Large intestine (tissue), 3 donors: Measurements from ENCODE around the gene NKIRAS2. TPM values are rescaled to one million over a fixed set of nuclear protein-coding genes. Genes with fewer than 3 reads are reported as not detected.
"Not testable (repeated sequence)": the region's sequence is repeated elsewhere in the genome, so short reads cannot be mapped to it uniquely, and the experiment has no call there.

Experiments
- DNase-seq, 2 donors: peaks; one replicate each; pipeline versions ENCODE4 v3.0.0 to v3.0.0-alpha.2; 2013
- H3K27ac ChIP-seq: one replicate; pipeline ENCODE4 v1.5.1; 2013; ENCODE audit warnings: low read length
- H3K27me3 ChIP-seq: 2 replicates; pipeline ENCODE4 v1.6.1; 2013; ENCODE audit warnings: low read length; ENCODE audit not compliant: control insufficient read depth, insufficient read depth
- H3K36me3 ChIP-seq: 2 replicates; pipeline ENCODE4 v1.6.1; 2013; ENCODE audit warnings: low read length; ENCODE audit not compliant: control insufficient read depth, insufficient read depth
- H3K4me1 ChIP-seq: one replicate; pipeline ENCODE4 v1.6.1; 2013; ENCODE audit warnings: low read length; ENCODE audit not compliant: control insufficient read depth, insufficient read depth
- H3K4me3 ChIP-seq: one replicate; pipeline ENCODE4 v1.5.1; 2013; ENCODE audit warnings: low read length
- H3K9me3 ChIP-seq: one replicate; pipeline ENCODE4 v1.6.1; 2013; ENCODE audit warnings: mild to moderate bottlenecking, low read depth, low read length, moderate library complexity; ENCODE audit not compliant: control insufficient read depth
- WGBS: methylation state at CpG from one replicate; pipeline ENCODE4 v1.1.5; 2013; ENCODE audit warnings: low lambda C conversion rate; ENCODE audit not compliant: insufficient coverage; 5-methylcytosine and 5-hydroxymethylcytosine counted together
- polyA plus RNA-seq: library from polyadenylated mRNA; unstranded; fragments of 120-200 nt; gene quantifications from one replicate; pipeline ENCODE4 v1.2.1, GENCODE V29; 2013

Gene NKIRAS2
- polyA plus RNA-seq, 1 donor: 42.8 TPM

GRCh38 chr17:42010898-42011516 lies 8.9 kb upstream of the NKIRAS2 start:
- no peaks in the 10 kb centered on the region for H3K9me3 ChIP-seq
- no peak overlapping the region for H3K4me3 ChIP-seq
- DNase-seq: no peak
- peaks cover 2% of the 10 kb centered on the region for H3K4me1 ChIP-seq
- no peaks in the 10 kb centered on the region for H3K27me3 ChIP-seq
- WGBS: 100% methylated on average over 1 of the region's 3 CpGs
- H3K27ac ChIP-seq: no peak overlapping the region
- peaks cover 3% of the 10 kb centered on the region for H3K36me3 ChIP-seq

- not testable (repeated sequence) for H3K4me1 ChIP-seq, H3K27ac ChIP-seq, H3K9me3 ChIP-seq
These were observed 7.5 kb upstream of the NKIRAS2 start for GRCh38 chr17:42012363-42012762.

GRCh38 chr17:42013740-42014139 lies 6.2 kb upstream of the NKIRAS2 start:
- H3K4me3 ChIP-seq, H3K27ac ChIP-seq, H3K9me3 ChIP-seq, DNase-seq, H3K27me3 ChIP-seq, H3K36me3 ChIP-seq: not testable (repeated sequence)
- peaks cover 10% of the 10 kb centered on the region for H3K4me1 ChIP-seq
- WGBS: 97% methylated on average over 6 of the region's 12 CpGs

More at GRCh38 chr17:42012363-42012762, 7.5 kb upstream of the NKIRAS2 start:
- not testable (repeated sequence) for H3K36me3 ChIP-seq, H3K4me3 ChIP-seq, H3K27me3 ChIP-seq, DNase-seq
- no CpG with 5 or more reads among the region's 4 CpGs for WGBS

GRCh38 chr17:42016411-42016831 lies 3.5 kb upstream of the NKIRAS2 start:
- Histone ChIP-seq H3K27me3 (no peaks in the 10 kb centered on the region), H3K4me1 (peaks cover 15% of the 10 kb centered on the region), H3K27ac (peak overlapping the region; percentile 82), H3K4me3 (peak overlapping the region; percentile 98), H3K9me3 (no peaks in the 10 kb centered on the region), H3K36me3 (no peaks in the 10 kb centered on the region)
- 0% methylated on average over 1 of the region's 12 CpGs for WGBS
- peak in 1 of 2 donors; percentile 62 for DNase-seq

GRCh38 chr17:42016941-42017865 lies 2.7 kb upstream of the NKIRAS2 start, which contains the start of gene DNAJC7:
TSS of gene DNAJC7 (minus strand) at chr17:42017439. CDS start at chr17:42017416, 23 bp downstream.
- peak; percentile 91 to 96 for DNase-seq
- peak within 1 kb of the TSS; percentile 82 for H3K27ac ChIP-seq
- H3K9me3 ChIP-seq: no peaks in the 10 kb centered on the region
- H3K4me3 ChIP-seq: peak within 1 kb of the TSS; percentile 98
- peaks cover 15% of the 10 kb centered on the region for H3K4me1 ChIP-seq
- WGBS: no CpG with 5 or more reads among the region's 70 CpGs
- H3K36me3 ChIP-seq: peaks cover 2% of the 10 kb centered on the region
- H3K27me3 ChIP-seq: no peaks in the 10 kb centered on the region

- Histone ChIP-seq H3K9me3 (no peaks in the 10 kb centered on the region), H3K27me3 (no peaks in the 10 kb centered on the region), H3K36me3 (peaks cover 8% of the 10 kb centered on the region), H3K27ac (peak overlapping the region; percentile 82), H3K4me3 (peak overlapping the region; percentile 98), H3K4me1 (peaks cover 15% of the 10 kb centered on the region)
- DNase-seq: peak in 1 of 2 donors; percentile 56
- no CpG with 5 or more reads among the region's 11 CpGs for WGBS
These were observed 2.1 kb upstream of the NKIRAS2 start for GRCh38 chr17:42017866-42018200.

- Histone ChIP-seq H3K27ac (peak overlapping the region; percentile 82), H3K27me3 (no peaks in the 10 kb centered on the region), H3K4me3 (peak overlapping the region; percentile 98), H3K36me3 (peaks cover 13% of the 10 kb centered on the region), H3K4me1 (peaks cover 15% of the 10 kb centered on the region), H3K9me3 (no peaks in the 10 kb centered on the region)
- WGBS: no CpG with 5 or more reads among the region's 3 CpGs
- DNase-seq: no peak
These were observed 1.6 kb upstream of the NKIRAS2 start for GRCh38 chr17:42018339-42018738.

- no peaks in the 10 kb centered on the region for H3K9me3 ChIP-seq
- no peak for DNase-seq
- H3K4me1 ChIP-seq: peaks cover 17% of the 10 kb centered on the region
- 100% methylated on average over 1 of the region's 4 CpGs for whole genome bisulfite sequencing
- H3K36me3 ChIP-seq: peaks cover 19% of the 10 kb centered on the region
- H3K27ac ChIP-seq: no peak overlapping the region
- H3K4me3 ChIP-seq: no peak overlapping the region
- no peaks in the 10 kb centered on the region for H3K27me3 ChIP-seq
These were observed 902 bp upstream of the NKIRAS2 start for GRCh38 chr17:42018988-42019387.

- WGBS: 100% methylated on average over 1 of the region's 8 CpGs
- not testable (repeated sequence) for H3K27ac ChIP-seq, DNase-seq, H3K27me3 ChIP-seq, H3K9me3 ChIP-seq
- Histone ChIP-seq H3K4me1 (peaks cover 31% of the 10 kb centered on the region), H3K36me3 (peaks cover 26% of the 10 kb centered on the region), H3K4me3 (peak overlapping the region; percentile 87)
These were observed 955 bp downstream of the NKIRAS2 start for GRCh38 chr17:42020845-42021244.

GRCh38 chr17:42023524-42024349 lies 3.8 kb downstream of the NKIRAS2 start:
- peaks cover 26% of the 10 kb centered on the region for H3K36me3 ChIP-seq
- H3K9me3 ChIP-seq: no peaks in the 10 kb centered on the region
- WGBS: 72% methylated on average over 2 of the region's 15 CpGs
- H3K27ac ChIP-seq: no peak overlapping the region
- H3K4me3 ChIP-seq: no peak overlapping the region
- no peak for DNase-seq
- H3K4me1 ChIP-seq: peaks cover 21% of the 10 kb centered on the region
- H3K27me3 ChIP-seq: no peaks in the 10 kb centered on the region
